SH-SY5Y (cell line): ENCODE data around the gene IFNAR2.

Source experiments
- GATA2 ChIP-seq: IDR thresholded peaks from 2 replicates; pipeline ENCODE4 v1.6.1; 2011; ENCODE audit warnings: mild to moderate bottlenecking, low read depth, low read length
- GATA3 ChIP-seq: IDR thresholded peaks from 2 replicates; pipeline ENCODE4 v1.6.1; 2011; ENCODE audit warnings: low read depth, mild to moderate bottlenecking, low read length, moderate library complexity

DNA sequence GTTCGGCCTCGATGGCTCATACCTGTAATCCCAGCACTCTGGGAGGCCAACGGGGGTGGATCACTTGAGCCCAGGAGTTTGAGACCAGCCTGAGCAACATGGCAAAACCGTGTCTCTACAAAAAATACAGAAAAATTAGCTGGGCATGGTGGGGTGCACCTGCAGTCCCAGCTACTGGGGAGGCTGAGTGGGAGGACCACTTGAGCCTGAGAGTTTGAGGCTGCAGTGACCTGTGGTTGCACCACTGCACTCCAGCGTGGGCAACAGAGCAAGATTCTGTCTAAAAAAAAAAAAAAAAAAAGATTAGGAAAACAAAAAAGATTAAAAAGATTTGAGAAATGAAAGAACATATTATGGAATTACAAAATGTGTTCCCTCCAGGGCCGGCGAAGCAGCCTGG, 18.4 kb upstream of the IFNAR2 start:
- TF ChIP-seq GATA3 = no peak
- no peak for TF ChIP-seq GATA2
